ENCODE measurements around the gene MRPS22.

DNA sequence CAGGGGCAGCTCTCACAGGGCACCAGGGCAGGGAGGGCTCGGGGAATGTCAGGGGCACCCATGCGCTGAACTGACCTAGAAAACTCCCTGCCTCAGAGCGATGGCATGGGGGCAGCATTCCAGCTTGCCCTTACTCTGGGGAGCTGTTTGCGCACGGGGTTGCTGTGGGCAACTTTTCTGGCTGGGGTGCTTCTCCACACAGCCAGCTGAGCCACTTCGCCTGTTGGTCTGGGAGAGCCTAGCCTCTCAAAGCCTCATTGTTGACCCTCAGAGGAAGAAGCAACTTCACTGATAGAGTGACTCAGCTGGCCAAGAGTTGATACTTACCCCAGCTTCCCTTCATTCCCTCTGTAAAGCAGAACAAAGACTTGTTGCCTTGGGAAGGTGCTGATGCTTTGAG is 42.6 kb upstream of the MRPS22 start:
- TF ChIP-seq POLR2A (IDR thresholded peaks at IDR 0.05) = no peak
- TF ChIP-seq, protein P1, sequence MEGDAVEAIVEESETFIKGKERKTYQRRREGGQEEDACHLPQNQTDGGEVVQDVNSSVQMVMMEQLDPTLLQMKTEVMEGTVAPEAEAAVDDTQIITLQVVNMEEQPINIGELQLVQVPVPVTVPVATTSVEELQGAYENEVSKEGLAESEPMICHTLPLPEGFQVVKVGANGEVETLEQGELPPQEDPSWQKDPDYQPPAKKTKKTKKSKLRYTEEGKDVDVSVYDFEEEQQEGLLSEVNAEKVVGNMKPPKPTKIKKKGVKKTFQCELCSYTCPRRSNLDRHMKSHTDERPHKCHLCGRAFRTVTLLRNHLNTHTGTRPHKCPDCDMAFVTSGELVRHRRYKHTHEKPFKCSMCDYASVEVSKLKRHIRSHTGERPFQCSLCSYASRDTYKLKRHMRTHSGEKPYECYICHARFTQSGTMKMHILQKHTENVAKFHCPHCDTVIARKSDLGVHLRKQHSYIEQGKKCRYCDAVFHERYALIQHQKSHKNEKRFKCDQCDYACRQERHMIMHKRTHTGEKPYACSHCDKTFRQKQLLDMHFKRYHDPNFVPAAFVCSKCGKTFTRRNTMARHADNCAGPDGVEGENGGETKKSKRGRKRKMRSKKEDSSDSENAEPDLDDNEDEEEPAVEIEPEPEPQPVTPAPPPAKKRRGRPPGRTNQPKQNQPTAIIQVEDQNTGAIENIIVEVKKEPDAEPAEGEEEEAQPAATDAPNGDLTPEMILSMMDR (IDR thresholded peaks at IDR 0.05) = no peak

Measured in lower leg skin (tissue), 3 donors.